ENCODE results near the gene SLC5A11.

Gene SLC5A11

DNA sequence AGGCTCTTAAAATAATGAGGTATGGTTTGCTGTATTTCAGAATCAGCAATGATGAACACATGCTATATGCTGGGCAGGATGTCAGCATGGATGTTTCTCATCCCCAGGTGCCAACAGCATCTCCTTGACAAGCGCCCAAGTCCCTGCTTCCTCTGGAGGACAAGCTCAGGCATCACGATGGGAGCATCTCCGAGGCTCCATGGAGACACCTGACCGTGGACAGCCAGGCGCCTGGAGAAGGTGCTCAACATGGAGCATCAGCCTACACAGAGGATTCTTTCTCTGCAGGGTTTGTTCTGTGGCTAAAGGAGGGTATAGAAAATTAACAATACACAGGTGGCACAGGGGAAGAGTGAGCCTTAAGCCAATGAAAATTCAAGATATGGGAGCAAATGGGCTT lies 72.1 kb downstream of the SLC5A11 start:
- H3K27me3 Mint-ChIP-seq (ENCODE audit: low read depth, poor library complexity): no peaks in the 10 kb centered on the region
- TF ChIP-seq, protein P1, sequence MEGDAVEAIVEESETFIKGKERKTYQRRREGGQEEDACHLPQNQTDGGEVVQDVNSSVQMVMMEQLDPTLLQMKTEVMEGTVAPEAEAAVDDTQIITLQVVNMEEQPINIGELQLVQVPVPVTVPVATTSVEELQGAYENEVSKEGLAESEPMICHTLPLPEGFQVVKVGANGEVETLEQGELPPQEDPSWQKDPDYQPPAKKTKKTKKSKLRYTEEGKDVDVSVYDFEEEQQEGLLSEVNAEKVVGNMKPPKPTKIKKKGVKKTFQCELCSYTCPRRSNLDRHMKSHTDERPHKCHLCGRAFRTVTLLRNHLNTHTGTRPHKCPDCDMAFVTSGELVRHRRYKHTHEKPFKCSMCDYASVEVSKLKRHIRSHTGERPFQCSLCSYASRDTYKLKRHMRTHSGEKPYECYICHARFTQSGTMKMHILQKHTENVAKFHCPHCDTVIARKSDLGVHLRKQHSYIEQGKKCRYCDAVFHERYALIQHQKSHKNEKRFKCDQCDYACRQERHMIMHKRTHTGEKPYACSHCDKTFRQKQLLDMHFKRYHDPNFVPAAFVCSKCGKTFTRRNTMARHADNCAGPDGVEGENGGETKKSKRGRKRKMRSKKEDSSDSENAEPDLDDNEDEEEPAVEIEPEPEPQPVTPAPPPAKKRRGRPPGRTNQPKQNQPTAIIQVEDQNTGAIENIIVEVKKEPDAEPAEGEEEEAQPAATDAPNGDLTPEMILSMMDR (IDR thresholded peaks at IDR 0.05): no peak
- H3K9me3 Mint-ChIP-seq: peaks cover 4% of the 10 kb centered on the region
- peaks cover 57% of the 10 kb centered on the region for H3K36me3 Mint-ChIP-seq (ENCODE audit: low read depth)
- H3K4me3 Mint-ChIP-seq: no peak overlapping the region
- no peak for DNase-seq
- H3K4me1 Mint-ChIP-seq: no peaks in the 10 kb centered on the region
- no peak overlapping the region for H3K27ac Mint-ChIP-seq

DNA sequence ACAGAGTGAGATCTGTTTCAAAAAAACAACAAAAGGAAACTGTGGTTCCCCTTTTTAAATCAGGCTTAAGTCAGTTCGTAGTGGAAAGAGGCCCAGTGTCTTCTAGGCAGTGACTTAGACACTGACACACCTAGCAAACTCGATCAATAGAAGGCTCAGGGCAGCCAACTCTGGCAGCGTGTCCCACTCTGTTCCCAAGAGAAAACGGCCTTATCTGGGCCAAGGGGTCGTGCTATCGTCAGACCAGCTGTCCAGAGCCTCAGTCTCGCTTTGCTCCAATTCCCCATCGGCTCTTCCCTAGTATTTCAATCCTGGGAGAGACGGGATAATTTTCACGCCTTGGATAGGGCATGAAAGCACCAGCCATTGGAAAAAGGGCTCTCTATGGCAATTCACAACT lies 72.9 kb downstream of the SLC5A11 start:
- Mint-ChIP-seq H3K27me3 (ENCODE audit: low read depth, poor library complexity) (no peaks in the 10 kb centered on the region), H3K4me3 (no peak overlapping the region), H3K27ac (no peak overlapping the region), H3K9me3 (peaks cover 4% of the 10 kb centered on the region), H3K36me3 (ENCODE audit: low read depth) (peaks cover 59% of the 10 kb centered on the region), H3K4me1 (no peaks in the 10 kb centered on the region)
- DNase-seq: no peak
- TF ChIP-seq, protein P1 (IDR thresholded peaks at IDR 0.05): no peak

DNA sequence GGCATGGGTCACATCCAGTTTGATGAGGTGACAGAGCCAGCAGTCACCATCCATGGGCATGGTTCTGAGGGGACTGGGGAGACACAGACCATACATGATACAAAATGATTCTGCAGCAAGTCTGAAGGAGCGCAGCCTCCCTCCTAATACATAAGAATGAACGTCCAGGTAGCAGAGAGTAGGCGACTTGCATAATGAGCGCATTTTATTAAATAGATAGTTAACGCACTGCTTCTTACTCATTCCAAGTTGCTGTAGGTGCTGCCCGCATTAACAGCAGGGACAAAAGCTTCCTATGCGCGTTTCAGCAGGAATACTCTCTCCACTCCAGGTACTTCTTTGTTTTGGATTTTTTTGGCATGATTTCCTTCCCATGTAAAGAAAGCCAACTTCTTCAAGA lies 73.8 kb downstream of the SLC5A11 start:
- H3K27ac Mint-ChIP-seq: no peak overlapping the region
- H3K4me3 Mint-ChIP-seq: no peak overlapping the region
- no peaks in the 10 kb centered on the region for H3K4me1 Mint-ChIP-seq
- peaks cover 4% of the 10 kb centered on the region for H3K9me3 Mint-ChIP-seq
- no peak for DNase-seq
- H3K36me3 Mint-ChIP-seq (ENCODE audit: low read depth): peaks cover 59% of the 10 kb centered on the region
- TF ChIP-seq, protein P1 (IDR thresholded peaks at IDR 0.05): no peak
- H3K27me3 Mint-ChIP-seq (ENCODE audit: low read depth, poor library complexity): no peaks in the 10 kb centered on the region

DNA sequence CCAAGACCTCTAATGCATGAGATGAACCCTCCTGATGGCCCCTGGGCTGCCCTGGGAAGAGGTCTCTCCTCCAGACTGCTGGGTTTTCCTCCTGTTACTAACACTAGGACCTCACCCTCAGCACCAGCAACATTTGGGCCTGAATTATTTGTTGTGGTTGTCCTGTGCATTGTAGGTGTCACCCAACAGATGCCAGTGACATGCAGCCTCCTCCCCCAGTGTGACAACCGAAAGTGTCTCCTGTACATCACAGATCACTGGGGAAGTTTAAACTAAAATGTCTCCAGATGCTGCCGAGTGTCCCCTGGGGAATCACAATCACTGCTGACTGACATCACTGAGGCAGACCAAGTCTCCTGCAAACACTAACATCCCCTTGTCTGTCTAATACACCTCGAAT lies 74.8 kb downstream of the SLC5A11 start:
- Mint-ChIP-seq H3K4me3 (no peak overlapping the region), H3K4me1 (no peaks in the 10 kb centered on the region), H3K9me3 (no peaks in the 10 kb centered on the region), H3K27me3 (ENCODE audit: low read depth, poor library complexity) (no peaks in the 10 kb centered on the region), H3K27ac (peak overlapping the region; percentile 51), H3K36me3 (ENCODE audit: low read depth) (peaks cover 54% of the 10 kb centered on the region)
- DNase-seq: no peak
- TF ChIP-seq, protein P1 (IDR thresholded peaks at IDR 0.05): no peak

DNA sequence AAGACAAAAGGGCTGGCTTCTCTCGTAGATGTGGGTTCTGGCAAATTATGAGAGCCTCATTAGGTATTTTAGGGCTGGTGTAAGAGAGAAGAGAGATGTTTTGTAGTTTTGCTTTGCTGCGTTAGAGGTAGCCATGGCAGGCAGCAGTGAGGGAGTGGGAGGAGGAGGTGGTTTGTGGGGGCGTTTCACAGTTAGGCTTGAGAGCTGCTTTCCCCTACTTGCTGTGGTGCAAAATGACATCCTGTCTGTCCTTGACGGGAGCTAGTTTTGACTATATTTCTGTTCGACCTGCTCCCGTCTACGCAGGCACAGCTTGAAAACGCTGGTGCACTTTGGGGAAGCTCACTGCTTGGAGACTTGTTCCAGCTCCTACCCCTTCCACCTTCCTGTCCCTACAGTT lies 75.5 kb downstream of the SLC5A11 start:
- no peaks in the 10 kb centered on the region for H3K4me1 Mint-ChIP-seq
- H3K4me3 Mint-ChIP-seq: no peak overlapping the region
- no peak for DNase-seq
- no peaks in the 10 kb centered on the region for H3K27me3 Mint-ChIP-seq (ENCODE audit: low read depth, poor library complexity)
- H3K9me3 Mint-ChIP-seq: no peaks in the 10 kb centered on the region
- H3K27ac Mint-ChIP-seq: peak overlapping the region; percentile 8
- peaks cover 50% of the 10 kb centered on the region for H3K36me3 Mint-ChIP-seq (ENCODE audit: low read depth)
- TF ChIP-seq, protein P1 (IDR thresholded peaks at IDR 0.05): no peak

DNA sequence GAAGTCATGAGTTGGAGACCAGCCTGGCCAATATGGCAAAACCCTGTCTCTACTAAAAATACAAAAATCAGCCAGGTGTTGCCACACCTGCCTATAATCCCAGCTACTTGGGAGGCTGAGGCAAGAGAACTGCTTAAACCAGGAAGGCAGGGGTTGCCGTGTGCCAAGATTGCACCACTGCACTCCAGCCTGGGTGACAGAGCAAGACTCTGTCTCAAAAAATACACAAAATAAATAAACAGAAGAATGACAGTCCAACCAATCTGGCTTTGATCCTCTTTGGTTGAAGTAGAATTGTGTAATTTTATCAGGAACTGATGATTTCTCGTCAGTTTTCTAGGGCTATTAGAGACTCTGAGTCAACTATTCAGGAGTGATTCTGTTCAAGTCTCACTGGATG lies 79.4 kb downstream of the SLC5A11 start:
- Mint-ChIP-seq H3K27me3 (ENCODE audit: low read depth, poor library complexity) (no peaks in the 10 kb centered on the region), H3K27ac (no peak overlapping the region), H3K4me1 (no peaks in the 10 kb centered on the region), H3K4me3 (no peak overlapping the region), H3K36me3 (ENCODE audit: low read depth) (peaks cover 58% of the 10 kb centered on the region), H3K9me3 (no peaks in the 10 kb centered on the region)
- TF ChIP-seq, protein P1 (IDR thresholded peaks at IDR 0.05): no peak
- DNase-seq: no peak
